COLO668 (cell line): ENCODE data around the gene UPF1.
"Not testable (repeated sequence)": the region's sequence is repeated elsewhere in the genome, so short reads cannot be mapped to it uniquely, and the experiment has no call there.

Source experiments
- DNase-seq: peaks from one replicate; lab custom pipeline; 2025; ENCODE audit not compliant: unreplicated experiment; lab: John Stamatoyannopoulos, UW

Gene UPF1

GRCh38 chr19:18897094-18898029 is 65.6 kb downstream of the UPF1 start:
- DNase-seq, result no peak

GRCh38 chr19:18898081-18898606 is 66.4 kb downstream of the UPF1 start:
- DNase-seq, result no peak

DNA sequence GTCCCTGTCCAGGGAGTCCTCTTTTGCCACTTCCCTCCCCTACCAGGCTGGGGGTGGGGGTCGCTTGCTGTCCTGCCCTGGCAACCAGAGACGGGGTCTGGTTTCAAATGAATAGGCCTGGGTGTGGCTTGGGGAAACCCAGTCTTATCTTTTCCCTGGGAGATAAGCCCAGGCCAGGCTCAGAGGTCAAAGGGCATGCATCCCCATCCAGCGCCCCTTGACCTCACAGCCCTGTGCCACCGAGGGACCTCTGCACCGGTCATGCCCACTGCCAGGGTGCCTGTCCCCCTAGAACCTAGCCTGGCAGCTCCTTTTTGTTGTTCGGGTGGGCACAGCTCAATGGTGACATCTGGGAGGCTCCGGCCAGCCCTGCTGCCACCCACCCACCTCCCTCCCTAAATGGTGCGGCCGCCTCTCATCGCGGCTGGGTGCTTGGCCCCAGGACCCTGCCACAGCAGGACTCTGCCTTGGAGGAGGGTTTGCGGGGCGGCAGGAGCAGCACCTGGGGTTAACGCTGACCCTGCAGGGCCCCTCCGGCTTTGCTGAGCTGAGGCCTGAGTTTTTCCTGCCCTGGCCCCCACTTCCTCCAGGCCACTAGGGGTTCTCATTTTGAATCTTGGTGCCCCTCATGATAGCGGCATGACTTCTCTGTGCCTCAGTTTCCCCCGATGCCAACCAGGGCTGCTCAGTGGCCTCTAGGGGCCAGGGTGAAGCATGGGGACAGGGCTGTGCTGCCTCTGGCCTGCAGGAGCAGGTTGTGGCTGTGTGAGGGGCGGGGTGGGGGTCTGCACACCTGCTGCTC is 67.0 kb downstream of the UPF1 start:
- no peak for DNase-seq

DNA sequence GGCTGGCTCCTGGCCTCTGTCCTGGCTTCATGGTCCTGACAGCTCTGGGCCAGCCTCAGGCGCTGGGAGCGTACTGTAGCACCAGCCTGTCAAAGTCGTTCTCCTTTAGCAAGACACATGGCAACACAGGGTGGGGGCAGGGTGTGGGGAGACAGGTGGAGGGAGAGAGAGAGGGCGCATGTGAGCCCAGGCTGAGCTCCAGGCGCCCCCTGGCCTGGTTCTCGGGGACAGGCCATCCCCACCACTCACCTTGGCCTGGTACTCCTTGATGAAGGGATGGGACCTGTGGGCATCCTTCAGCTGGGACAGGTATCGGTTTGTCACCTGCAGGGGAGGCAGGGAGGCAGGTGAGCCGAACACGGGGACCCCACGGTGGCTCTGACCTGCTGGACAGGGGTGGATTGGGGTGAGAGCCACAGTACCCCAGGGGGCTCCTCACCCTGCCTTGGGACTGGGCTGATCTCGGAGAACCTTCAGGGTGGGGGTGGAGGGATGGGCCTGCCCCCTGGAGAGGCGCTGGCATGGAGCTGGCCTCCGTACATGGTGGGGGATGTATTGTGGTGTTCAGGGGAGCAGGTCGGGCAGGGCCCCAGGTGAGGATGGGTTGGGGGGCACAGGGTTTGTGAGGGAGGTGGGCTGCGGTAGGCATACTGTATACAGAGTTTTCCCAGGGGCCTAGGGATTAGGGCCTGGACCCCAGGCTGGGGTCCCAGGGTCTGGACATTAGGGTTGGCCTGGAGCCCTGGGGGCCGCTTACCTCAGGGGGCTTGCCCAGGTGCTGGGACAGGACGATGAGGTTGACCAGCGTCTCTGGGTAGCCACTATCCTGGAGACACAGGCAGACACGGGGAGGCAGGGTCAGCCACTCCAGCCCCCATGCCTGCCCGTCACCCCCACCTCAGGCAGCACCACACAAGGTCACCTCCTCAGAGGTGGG is 68.1 kb downstream of the UPF1 start:
- no peak for DNase-seq

GRCh38 chr19:18900700-18901481 is 69.1 kb downstream of the UPF1 start:
- no peak for DNase-seq

GRCh38 chr19:18901491-18901890 is 69.7 kb downstream of the UPF1 start:
- DNase-seq, result no peak

GRCh38 chr19:18902519-18902918 is 70.8 kb downstream of the UPF1 start:
- DNase-seq, result not testable (repeated sequence)

GRCh38 chr19:18903156-18904037 is 71.6 kb downstream of the UPF1 start:
- DNase-seq, result no peak

GRCh38 chr19:18904334-18905057 is 72.7 kb downstream of the UPF1 start:
- DNase-seq, result no peak

DNA sequence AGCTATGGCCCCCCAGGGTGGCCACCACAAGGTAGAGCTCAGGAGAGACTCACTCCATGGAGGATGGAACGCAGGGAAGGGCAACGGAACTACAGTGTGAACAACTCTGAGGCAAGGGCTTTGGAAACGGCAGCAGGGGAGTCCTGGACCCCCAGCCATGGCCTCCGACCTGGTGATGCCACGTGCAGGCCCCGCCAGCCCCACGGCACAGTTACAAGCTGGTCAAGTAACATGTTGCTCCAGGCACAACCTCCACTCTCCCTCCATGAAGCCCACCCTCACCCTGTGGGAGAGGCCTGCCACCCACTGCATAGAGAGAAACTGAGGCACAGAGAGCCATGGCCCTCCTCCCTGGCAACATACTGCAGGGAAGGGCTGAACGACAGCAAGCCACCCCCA is 73.3 kb downstream of the UPF1 start:
- DNase-seq, result no peak

DNA sequence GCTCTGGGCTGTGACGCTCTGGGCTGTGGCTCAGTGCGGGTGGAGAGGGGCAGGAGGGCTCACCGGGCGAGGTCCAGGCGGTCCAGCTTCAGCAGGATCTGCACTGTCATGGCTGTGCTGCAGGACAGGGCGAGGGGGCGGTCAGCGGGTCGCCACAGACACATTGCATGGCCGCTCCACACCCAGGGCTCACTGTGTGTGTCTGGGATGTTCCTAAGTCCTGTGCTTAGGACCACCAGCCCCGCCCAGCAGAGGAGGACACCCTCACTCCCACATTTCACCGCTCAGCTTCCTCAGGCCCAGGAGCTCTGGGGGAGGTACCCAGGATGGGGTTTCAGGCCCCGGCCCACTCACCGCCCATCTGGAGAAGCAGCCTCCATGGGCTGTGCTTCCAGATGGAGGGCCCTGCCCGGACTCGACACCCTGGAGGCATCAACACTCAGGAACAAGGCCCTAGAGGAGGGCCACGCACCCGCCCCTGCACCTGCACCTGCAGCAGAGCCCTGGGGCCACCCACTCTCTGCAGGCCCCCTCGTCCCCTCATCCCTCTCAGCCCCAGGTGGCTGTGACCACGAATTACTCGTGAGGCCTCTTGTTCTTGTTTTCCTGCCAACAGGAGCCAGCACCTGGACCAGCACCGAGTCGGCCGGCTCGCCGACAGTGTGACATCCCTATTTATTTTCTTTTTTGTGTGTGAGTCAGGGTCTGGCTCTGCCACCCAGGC is 73.9 kb downstream of the UPF1 start:
- DNase-seq, result no peak

- DNase-seq, result no peak
Measured at GRCh38 chr19:18906605-18907519, 75.1 kb downstream of the UPF1 start.

GRCh38 chr19:18908917-18909619 is 77.3 kb downstream of the UPF1 start:
- DNase-seq, result no peak

DNA sequence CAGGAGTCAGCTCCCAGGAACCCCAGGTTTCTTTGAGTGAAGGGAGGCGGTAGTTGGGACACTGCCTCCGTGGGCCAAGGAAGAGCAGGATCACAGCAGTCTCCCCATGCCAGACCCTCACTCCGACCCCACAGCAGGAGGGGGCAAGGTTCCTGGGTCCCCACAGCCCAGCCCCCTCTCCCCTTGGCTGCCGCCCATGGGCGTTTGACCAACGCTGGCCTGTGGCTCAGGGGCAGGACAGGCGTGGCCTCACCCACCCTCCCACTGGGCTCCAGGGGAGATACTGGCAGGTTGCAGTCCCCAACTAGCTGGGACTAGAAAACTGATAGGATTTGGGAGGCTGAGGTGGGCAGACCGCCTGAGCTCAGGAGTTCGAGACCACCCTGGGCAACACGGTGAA is 78.3 kb downstream of the UPF1 start:
- DNase-seq, result no peak

DNA sequence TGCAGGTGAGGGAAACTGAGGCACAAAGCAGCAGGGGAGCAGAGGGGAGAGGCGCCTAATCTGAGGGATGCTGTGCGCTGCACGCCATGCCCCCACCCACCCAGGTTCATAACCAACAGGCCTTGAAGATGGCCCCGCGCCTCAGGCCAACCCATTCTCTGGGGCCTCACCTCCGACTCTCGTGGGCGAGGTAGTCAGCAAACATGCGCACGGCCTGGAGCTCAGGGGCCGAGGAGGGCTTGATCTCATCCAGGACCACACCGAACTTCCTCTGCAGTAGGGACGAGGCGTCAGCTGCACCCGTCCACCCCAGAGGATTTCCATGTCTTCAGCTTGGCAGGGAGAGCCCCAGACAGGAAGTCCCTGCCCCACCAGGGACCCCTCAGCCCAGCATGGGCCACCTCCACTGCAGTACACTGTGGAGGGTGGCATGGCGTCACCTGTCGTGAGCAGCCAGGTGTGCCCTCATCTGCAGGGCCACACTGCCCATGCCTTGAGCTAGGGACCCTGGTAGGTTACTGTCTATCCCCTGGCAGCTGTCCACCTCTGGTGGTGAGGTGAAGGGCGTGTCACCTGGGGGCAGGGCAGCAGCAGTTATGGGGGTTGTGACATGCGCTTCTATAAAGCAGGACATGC is 79.2 kb downstream of the UPF1 start:
- no peak for DNase-seq

DNA sequence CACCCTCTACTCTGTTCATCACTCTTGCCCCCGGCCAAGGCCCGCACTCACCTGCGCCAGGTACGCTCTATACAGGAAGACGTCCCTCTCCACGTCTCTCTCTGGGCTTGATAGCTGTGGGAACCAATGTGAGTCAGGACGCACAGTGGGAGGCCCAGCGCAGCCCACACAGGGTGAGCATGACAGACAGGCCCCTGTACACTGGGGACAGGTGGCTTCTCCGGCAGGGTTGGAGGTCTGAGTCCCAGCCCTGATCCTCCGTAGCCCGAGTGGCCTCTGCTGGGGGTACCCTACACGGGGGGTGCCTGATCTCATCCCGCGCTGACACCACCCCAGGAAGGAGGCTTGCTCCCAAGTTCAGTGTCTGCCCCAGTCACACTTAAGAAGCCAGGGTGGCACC is 81.2 kb downstream of the UPF1 start:
- no peak for DNase-seq
